ENCODE data around the gene LRBA. TPM values are rescaled to one million over a fixed set of nuclear protein-coding genes. Genes with fewer than 3 reads are reported as not detected.

LRBA gene
- polyA plus RNA-seq, 2 of the 4 experiments (the other 2 are of a cell fraction), result 10.7 to 25.1 TPM

- Histone ChIP-seq H3K27ac (no peak overlapping the region), H3K4me3 (no peak overlapping the region), H3K4me1 (no peaks in the 10 kb centered on the region), H3K4me2 (no peak overlapping the region), H3K9me3 (no peaks in the 10 kb centered on the region)
- FAIRE-seq (no peak), ATAC-seq (no peak), DNase-seq (ENCODE audit: low read depth in 1 of 2, low spot score in 1 of 2) (no peak)
- TF ChIP-seq RCOR1 (IDR thresholded peaks at IDR 0.05; ENCODE audit: low read depth, low read length), result no peak
- TF ChIP-seq KDM5A (IDR thresholded peaks at IDR 0.05), result no peak
- no peak for TF ChIP-seq HOXB13 (CRISPR knock-in tag; IDR thresholded peaks at IDR 0.05; ENCODE audit: low read depth)
- no peak for TF ChIP-seq E2F6 (IDR thresholded peaks at IDR 0.05; ENCODE audit: borderline replicate concordance, low read depth)
- no peak for TF ChIP-seq CBX8 (IDR thresholded peaks at IDR 0.05)
- TF ChIP-seq BCL3 (IDR thresholded peaks at IDR 0.05), result no peak
- TF ChIP-seq GATA3 (IDR thresholded peaks at IDR 0.05; ENCODE audit: borderline replicate concordance), result no peak
- TF ChIP-seq CHD2 (IDR thresholded peaks at IDR 0.05; ENCODE audit: low read length, partially characterized antibody), result no peak
- TF ChIP-seq ATOH8 (CRISPR knock-in tag; IDR thresholded peaks at IDR 0.05; ENCODE audit: low read depth), result no peak
- no peak for TF ChIP-seq FOXS1 (CRISPR knock-in tag; IDR thresholded peaks at IDR 0.05)
- no peak for TF ChIP-seq RARB (CRISPR knock-in tag; IDR thresholded peaks at IDR 0.05)
- no peak for TF ChIP-seq HOXB5 (CRISPR knock-in tag; IDR thresholded peaks at IDR 0.05)
- TF ChIP-seq CHD4 (IDR thresholded peaks at IDR 0.05; ENCODE audit: borderline replicate concordance), result no peak
- TF ChIP-seq MAX (IDR thresholded peaks at IDR 0.05), result no peak
- 96% methylated on average over 3 of the region's 3 CpGs for WGBS (ENCODE audit: missing lambda C conversion rate)
- CTCF ChIA-PET, result no interaction called here
- POLR2A ChIA-PET, result no interaction called here
Observed at GRCh38 chr4:150289881-150290280, 725.2 kb downstream of the LRBA start.

- no peak overlapping the region for H3K4me3 ChIP-seq
- no peaks in the 10 kb centered on the region for H3K9me3 ChIP-seq
- FAIRE-seq, result no peak
- POLR2A ChIA-PET, result no interaction called here
- CTCF ChIA-PET, result no interaction called here
- H3K27ac ChIP-seq, result no peak overlapping the region
- WGBS (ENCODE audit: missing lambda C conversion rate), result 80% methylated on average over 2 of the region's 2 CpGs
- TF ChIP-seq RARB (CRISPR knock-in tag; IDR thresholded peaks at IDR 0.05) (no peak), HMGXB4 (CRISPR knock-in tag; IDR thresholded peaks at IDR 0.05; ENCODE audit: borderline replicate concordance) (no peak), RNF2 (IDR thresholded peaks at IDR 0.05; ENCODE audit: borderline replicate concordance, low read depth) (no peak), HES2 (IDR thresholded peaks at IDR 0.05) (no peak), RFX5 (IDR thresholded peaks at IDR 0.05) (no peak), ZC3H11A (IDR thresholded peaks at IDR 0.05) (no peak), TP53 (CRISPR knock-in tag; IDR thresholded peaks at IDR 0.05) (no peak), SREBF2 (IDR thresholded peaks at IDR 0.05) (no peak), KDM5A (IDR thresholded peaks at IDR 0.05) (no peak), ZSCAN20 (CRISPR knock-in tag; IDR thresholded peaks at IDR 0.05) (no peak), POLR2AphosphoS2 (conservative IDR thresholded peaks at IDR 0.05; ENCODE audit: low read length) (no peak), MAZ (IDR thresholded peaks at IDR 0.05; ENCODE audit: borderline replicate concordance, low read depth, low read length) (no peak)
- DNase-seq (ENCODE audit: low read depth in 1 of 2, low spot score in 1 of 2), result no peak
- ATAC-seq, result no peak
- H3K4me1 ChIP-seq, result no peaks in the 10 kb centered on the region
- H3K4me2 ChIP-seq, result no peak overlapping the region
Observed at GRCh38 chr4:150289198-150289597, 725.9 kb downstream of the LRBA start.

Data from A549 (cell line).